ENCODE measurements around the gene CENPS. TPM values are rescaled to one million over a fixed set of nuclear protein-coding genes. Genes with fewer than 3 reads are reported as not detected.

The CENPS gene
- total RNA-seq, 1 donor from 2014 or later = 9.8 TPM

- H3K4me3 Mint-ChIP-seq (ENCODE audit: unreplicated experiment) = no peak overlapping the region
Observed at GRCh38 chr1:10428984-10429383, 1.2 kb upstream of the CENPS start.

GRCh38 chr1:10429868-10430215 lies 391 bp upstream of the CENPS start:
- Mint-ChIP-seq H3K4me3 (ENCODE audit: unreplicated experiment) (peak overlapping the region; percentile 95), H3K9me3 (ENCODE audit: unreplicated experiment) (no peaks in the 10 kb centered on the region), H3K4me1 (ENCODE audit: unreplicated experiment) (peaks cover 12% of the 10 kb centered on the region), H3K27me3 (ENCODE audit: unreplicated experiment) (peaks cover 3% of the 10 kb centered on the region), H3K36me3 (ENCODE audit: low read depth, unreplicated experiment) (peaks cover 3% of the 10 kb centered on the region), H3K27ac (ENCODE audit: unreplicated experiment) (peak overlapping the region; percentile 48)
- no peak for DNase-seq (ENCODE audit: low spot score)
- TF ChIP-seq, protein P1, sequence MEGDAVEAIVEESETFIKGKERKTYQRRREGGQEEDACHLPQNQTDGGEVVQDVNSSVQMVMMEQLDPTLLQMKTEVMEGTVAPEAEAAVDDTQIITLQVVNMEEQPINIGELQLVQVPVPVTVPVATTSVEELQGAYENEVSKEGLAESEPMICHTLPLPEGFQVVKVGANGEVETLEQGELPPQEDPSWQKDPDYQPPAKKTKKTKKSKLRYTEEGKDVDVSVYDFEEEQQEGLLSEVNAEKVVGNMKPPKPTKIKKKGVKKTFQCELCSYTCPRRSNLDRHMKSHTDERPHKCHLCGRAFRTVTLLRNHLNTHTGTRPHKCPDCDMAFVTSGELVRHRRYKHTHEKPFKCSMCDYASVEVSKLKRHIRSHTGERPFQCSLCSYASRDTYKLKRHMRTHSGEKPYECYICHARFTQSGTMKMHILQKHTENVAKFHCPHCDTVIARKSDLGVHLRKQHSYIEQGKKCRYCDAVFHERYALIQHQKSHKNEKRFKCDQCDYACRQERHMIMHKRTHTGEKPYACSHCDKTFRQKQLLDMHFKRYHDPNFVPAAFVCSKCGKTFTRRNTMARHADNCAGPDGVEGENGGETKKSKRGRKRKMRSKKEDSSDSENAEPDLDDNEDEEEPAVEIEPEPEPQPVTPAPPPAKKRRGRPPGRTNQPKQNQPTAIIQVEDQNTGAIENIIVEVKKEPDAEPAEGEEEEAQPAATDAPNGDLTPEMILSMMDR (IDR thresholded peaks at IDR 0.05; ENCODE audit: unreplicated experiment) = no peak

More at GRCh38 chr1:10428984-10429383, 1.2 kb upstream of the CENPS start:
- Mint-ChIP-seq H3K4me1 (ENCODE audit: unreplicated experiment) (peaks cover 12% of the 10 kb centered on the region), H3K36me3 (ENCODE audit: low read depth, unreplicated experiment) (peaks cover 3% of the 10 kb centered on the region), H3K27me3 (ENCODE audit: unreplicated experiment) (peaks cover 2% of the 10 kb centered on the region), H3K9me3 (ENCODE audit: unreplicated experiment) (no peaks in the 10 kb centered on the region), H3K27ac (ENCODE audit: unreplicated experiment) (no peak overlapping the region)
- no peak for DNase-seq (ENCODE audit: low spot score)
- TF ChIP-seq, protein P1 (IDR thresholded peaks at IDR 0.05; ENCODE audit: unreplicated experiment) = no peak

DNA sequence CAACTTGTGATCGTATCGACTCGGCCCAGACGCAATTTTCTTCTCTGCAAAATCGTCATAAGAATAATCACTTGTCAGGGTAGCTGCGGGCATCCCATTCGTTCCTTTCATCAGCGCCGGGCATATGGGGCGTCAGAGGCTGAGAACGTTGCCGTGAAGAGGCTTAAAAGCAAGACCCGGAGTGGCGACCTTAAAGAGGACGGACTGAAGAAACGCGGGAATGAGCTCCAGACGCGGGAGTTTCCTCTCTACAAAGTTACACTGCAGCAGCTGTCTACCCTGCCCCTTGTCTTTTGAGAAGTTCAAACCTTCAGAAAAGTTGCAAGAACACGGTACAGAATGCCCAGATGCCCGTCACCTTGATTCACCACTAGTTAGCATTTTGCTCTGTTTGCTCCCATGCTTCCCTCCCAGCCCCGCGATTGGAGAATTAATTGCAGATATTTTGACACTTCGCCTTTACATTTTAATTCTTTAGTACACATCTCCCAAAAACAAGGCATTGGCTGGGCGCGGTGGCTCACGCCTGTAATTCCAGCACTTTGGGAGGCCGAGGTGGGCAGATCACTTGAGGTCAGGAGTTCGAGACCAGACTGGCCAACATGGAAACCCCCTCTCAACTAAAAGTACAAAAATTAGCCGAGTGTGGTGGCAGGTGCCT lies 967 bp downstream of the CENPS start:
- DNase-seq (ENCODE audit: low spot score) = peak; percentile 27
- no peaks in the 10 kb centered on the region for H3K9me3 Mint-ChIP-seq (ENCODE audit: unreplicated experiment)
- H3K27me3 Mint-ChIP-seq (ENCODE audit: unreplicated experiment) = peaks cover 5% of the 10 kb centered on the region
- H3K36me3 Mint-ChIP-seq (ENCODE audit: low read depth, unreplicated experiment) = peaks cover 3% of the 10 kb centered on the region
- H3K27ac Mint-ChIP-seq (ENCODE audit: unreplicated experiment) = peak overlapping the region; percentile 90
- H3K4me1 Mint-ChIP-seq (ENCODE audit: unreplicated experiment) = peaks cover 12% of the 10 kb centered on the region
- peak overlapping the region; percentile 95 for H3K4me3 Mint-ChIP-seq (ENCODE audit: unreplicated experiment)
- TF ChIP-seq, protein P1 (IDR thresholded peaks at IDR 0.05; ENCODE audit: unreplicated experiment) = no peak

GRCh38 chr1:10432910-10433700 lies 2.9 kb downstream of the CENPS start:
- TF ChIP-seq, protein P1 (IDR thresholded peaks at IDR 0.05; ENCODE audit: unreplicated experiment) = no peak
- Mint-ChIP-seq H3K4me3 (ENCODE audit: unreplicated experiment) (no peak overlapping the region), H3K4me1 (ENCODE audit: unreplicated experiment) (peaks cover 12% of the 10 kb centered on the region), H3K9me3 (ENCODE audit: unreplicated experiment) (no peaks in the 10 kb centered on the region), H3K27me3 (ENCODE audit: unreplicated experiment) (peaks cover 5% of the 10 kb centered on the region), H3K27ac (ENCODE audit: unreplicated experiment) (peak overlapping the region; percentile 57), H3K36me3 (ENCODE audit: low read depth, unreplicated experiment) (peaks cover 3% of the 10 kb centered on the region)
- DNase-seq (ENCODE audit: low spot score) = no peak

- TF ChIP-seq, protein P1 (IDR thresholded peaks at IDR 0.05; ENCODE audit: unreplicated experiment) = no peak
- no peak overlapping the region for H3K27ac Mint-ChIP-seq (ENCODE audit: unreplicated experiment)
- H3K4me1 Mint-ChIP-seq (ENCODE audit: unreplicated experiment) = peaks cover 12% of the 10 kb centered on the region
- peaks cover 3% of the 10 kb centered on the region for H3K36me3 Mint-ChIP-seq (ENCODE audit: low read depth, unreplicated experiment)
- no peak for DNase-seq (ENCODE audit: low spot score)
- H3K4me3 Mint-ChIP-seq (ENCODE audit: unreplicated experiment) = no peak overlapping the region
- no peaks in the 10 kb centered on the region for H3K9me3 Mint-ChIP-seq (ENCODE audit: unreplicated experiment)
- H3K27me3 Mint-ChIP-seq (ENCODE audit: unreplicated experiment) = peaks cover 5% of the 10 kb centered on the region
Observed at GRCh38 chr1:10433790-10434189, 3.6 kb downstream of the CENPS start.

All from endothelial cell (in vitro differentiated cells).